HepG2 (cell line): ENCODE data around the gene NFATC3. TPM values are rescaled to one million over a fixed set of nuclear protein-coding genes. Genes with fewer than 3 reads are reported as not detected.

ENCODE experiments used
- ZBTB40 ChIP-seq, 2 experiments: fragments of 450-650 bp in 1 of 2; sonication (generic) in 1 of 2; formaldehyde crosslinking in 1 of 2; IDR thresholded peaks; 2 replicates each; pipeline versions ENCODE4 v1.6.1 to v1.8.0; 2016 to 2022; ENCODE audit warnings: antibody characterized with exemption in 1 of 2, mild to moderate bottlenecking in 1 of 2, missing genetic modification reagents in 1 of 2
- ZFP36L1 ChIP-seq: sonication (generic); formaldehyde crosslinking; IDR thresholded peaks from 2 replicates; pipeline ENCODE4 v1.8.0; 2022; ENCODE audit warnings: mild to moderate bottlenecking, missing genetic modification reagents, moderate library complexity
- ZNF256 ChIP-seq: sonication (generic); formaldehyde crosslinking; conservative IDR thresholded peaks from 2 replicates; pipeline ENCODE4 v1.4.0; 2020; ENCODE audit warnings: missing genetic modification reagents
- ZNF292 ChIP-seq: sonication (generic); formaldehyde crosslinking; IDR thresholded peaks from 2 replicates; pipeline ENCODE4 v1.8.1; 2022; ENCODE audit warnings: mild to moderate bottlenecking, low read depth, missing genetic modification reagents, borderline replicate concordance
- ZNF367 ChIP-seq: sonication (generic); formaldehyde crosslinking; IDR thresholded peaks from 2 replicates; pipeline ENCODE4 v1.4.0; 2020; ENCODE audit warnings: missing genetic modification reagents, borderline replicate concordance
- ZNF543 ChIP-seq: sonication (generic); formaldehyde crosslinking; IDR thresholded peaks from 2 replicates; pipeline ENCODE4 v1.4.0; 2020; ENCODE audit warnings: mild to moderate bottlenecking, missing genetic modification reagents
- ZNF710 ChIP-seq: sonication (generic); formaldehyde crosslinking; IDR thresholded peaks from 2 replicates; pipeline ENCODE4 v1.5.0; 2020; ENCODE audit warnings: mild to moderate bottlenecking, missing genetic modification reagents, borderline replicate concordance
- ZNF790 ChIP-seq: sonication (generic); formaldehyde crosslinking; IDR thresholded peaks from 2 replicates; pipeline ENCODE4 v1.8.0; 2022; ENCODE audit warnings: missing genetic modification reagents, mild to moderate bottlenecking, borderline replicate concordance
- polyA plus RNA-seq, 8 experiments: library from polyadenylated mRNA; depleted of rRNA in 3 of 8; stranded (reverse) in 7 of 8; unstranded in 1 of 8; fragments of >200 nt; fragmentation: Illumina TruSeq in 4 of 8; extraction: Trizol in 4 of 8; gene quantifications; 2 replicates each; pipeline versions ENCODE4 v1.2.1 to v1.2.3, GENCODE V29; 2011 to 2016; ENCODE audit warnings: low read depth in 4 of 8, missing spikeins in 1 of 8, mixed read lengths in 1 of 8; ENCODE audit not compliant: insufficient read depth in 1 of 8
- total RNA-seq, 5 experiments: library from RNA; depleted of rRNA; stranded (reverse); fragments of >200 nt; fragmentation: Illumina TruSeq; extraction: Trizol; gene quantifications; 2 replicates each; pipeline ENCODE4 v1.2.3, GENCODE V29; 2016; ENCODE audit warnings: low read depth in 1 of 5
- TF ChIP-seq, protein P1 (sequence below): sonication (generic); formaldehyde crosslinking; IDR thresholded peaks from 2 replicates; pipeline ENCODE4 v1.9.0; 2022; ENCODE audit warnings: missing genetic modification reagents, mild to moderate bottlenecking, borderline replicate concordance
- TF ChIP-seq, protein P2 (sequence below), 2 experiments: fragments of 450-650 bp in 1 of 2; sonication (generic) in 1 of 2; formaldehyde crosslinking; IDR thresholded peaks; 2 replicates each; pipeline versions ENCODE4 v1.5.0 to v1.8.0; 2020 to 2022; ENCODE audit warnings: mild to moderate bottlenecking in 1 of 2, missing genetic modification reagents in 1 of 2

Gene NFATC3
- total and polyA plus RNA-seq, 2 of the 13 experiments (the other 11 are each of a cell fraction or from before 2014, with no cell fraction given) = 52.6 to 62.7 TPM

DNA sequence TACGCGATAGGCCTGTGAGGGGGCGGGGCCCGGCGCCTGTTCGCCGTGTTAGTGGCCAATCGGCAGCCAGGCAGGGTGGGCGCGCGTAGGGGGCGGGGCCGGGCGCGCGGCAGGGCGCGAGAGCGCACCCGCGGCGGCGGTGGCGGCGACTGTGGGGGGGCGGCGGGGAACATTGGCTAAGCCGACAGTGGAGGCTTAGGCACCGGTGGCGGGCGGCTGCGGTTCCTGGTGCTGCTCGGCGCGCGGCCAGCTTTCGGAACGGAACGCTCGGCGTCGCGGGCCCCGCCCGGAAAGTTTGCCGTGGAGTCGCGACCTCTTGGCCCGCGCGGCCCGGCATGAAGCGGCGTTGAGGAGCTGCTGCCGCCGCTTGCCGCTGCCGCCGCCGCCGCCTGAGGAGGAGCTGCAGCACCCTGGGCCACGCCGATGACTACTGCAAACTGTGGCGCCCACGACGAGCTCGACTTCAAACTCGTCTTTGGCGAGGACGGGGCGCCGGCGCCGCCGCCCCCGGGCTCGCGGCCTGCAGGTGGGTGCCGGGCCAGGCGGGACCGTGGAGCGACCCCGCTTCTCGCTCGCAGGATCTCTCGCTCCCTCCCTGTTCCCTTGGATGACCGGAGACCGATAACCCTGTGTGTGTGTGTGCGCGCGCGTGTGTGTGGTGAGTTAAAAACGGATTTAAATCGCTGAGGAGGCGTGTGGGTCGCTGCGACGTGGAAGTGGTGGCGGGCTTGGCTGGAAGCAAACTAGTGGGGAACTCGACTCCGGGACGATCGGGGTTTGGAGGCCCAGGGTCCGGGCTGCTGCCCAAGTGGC is at the start of gene NFATC3 (continued):
- TF ChIP-seq ZNF790 (CRISPR knock-in tag) (peak; percentile 51; the same call in 1 of the 2 replicates), ZNF367 (CRISPR knock-in tag) (no peak), ZBTB40 (IDR thresholded peaks at IDR 0.05) (no peak), ZBTB40 (CRISPR knock-in tag; IDR thresholded peaks at IDR 0.05) (peak; percentile 74; the same call in 1 of the 2 replicates), ZNF256 (no peak), ZNF710 (no peak), ZNF543 (CRISPR knock-in tag) (no peak), ZNF292 (CRISPR knock-in tag) (no peak), ZFP36L1 (CRISPR knock-in tag) (no peak)
- TF ChIP-seq, protein P1, sequence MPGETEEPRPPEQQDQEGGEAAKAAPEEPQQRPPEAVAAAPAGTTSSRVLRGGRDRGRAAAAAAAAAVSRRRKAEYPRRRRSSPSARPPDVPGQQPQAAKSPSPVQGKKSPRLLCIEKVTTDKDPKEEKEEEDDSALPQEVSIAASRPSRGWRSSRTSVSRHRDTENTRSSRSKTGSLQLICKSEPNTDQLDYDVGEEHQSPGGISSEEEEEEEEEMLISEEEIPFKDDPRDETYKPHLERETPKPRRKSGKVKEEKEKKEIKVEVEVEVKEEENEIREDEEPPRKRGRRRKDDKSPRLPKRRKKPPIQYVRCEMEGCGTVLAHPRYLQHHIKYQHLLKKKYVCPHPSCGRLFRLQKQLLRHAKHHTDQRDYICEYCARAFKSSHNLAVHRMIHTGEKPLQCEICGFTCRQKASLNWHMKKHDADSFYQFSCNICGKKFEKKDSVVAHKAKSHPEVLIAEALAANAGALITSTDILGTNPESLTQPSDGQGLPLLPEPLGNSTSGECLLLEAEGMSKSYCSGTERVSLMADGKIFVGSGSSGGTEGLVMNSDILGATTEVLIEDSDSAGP (CRISPR knock-in tag) = peak; percentile 49; the same call in 1 of the 2 replicates
- TF ChIP-seq, protein P2, sequence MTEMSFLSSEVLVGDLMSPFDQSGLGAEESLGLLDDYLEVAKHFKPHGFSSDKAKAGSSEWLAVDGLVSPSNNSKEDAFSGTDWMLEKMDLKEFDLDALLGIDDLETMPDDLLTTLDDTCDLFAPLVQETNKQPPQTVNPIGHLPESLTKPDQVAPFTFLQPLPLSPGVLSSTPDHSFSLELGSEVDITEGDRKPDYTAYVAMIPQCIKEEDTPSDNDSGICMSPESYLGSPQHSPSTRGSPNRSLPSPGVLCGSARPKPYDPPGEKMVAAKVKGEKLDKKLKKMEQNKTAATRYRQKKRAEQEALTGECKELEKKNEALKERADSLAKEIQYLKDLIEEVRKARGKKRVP (CRISPR knock-in tag; IDR thresholded peaks at IDR 0.05) = no peak; a peak in 1 of 4 replicates
